Left lobe of liver (tissue), 2 donors: Measurements from ENCODE around the gene ADCY1. TPM values are rescaled to one million over a fixed set of nuclear protein-coding genes. Genes with fewer than 3 reads are reported as not detected.

Experiments
- ATAC-seq: fragments of 200-7000 bp; cut with Tn5 transposase; one replicate; pipeline ENCODE4 v1.9.1; 2020; ENCODE audit warnings: mild to moderate bottlenecking, moderate library complexity
- DNase-seq: peaks from one replicate; pipeline ENCODE4 v3.0.0-alpha.2; 2020; ENCODE audit warnings: low spot score
- total RNA-seq: library from RNA; stranded (reverse); gene quantifications from one replicate; pipeline ENCODE4 v1.2.1, GENCODE V29; 2021
- donor health status: DM: no; HTN: no; CAD: no; lungs with moderate emphysema.
- donor health status: DM: no; HTN: yes; CAD: no.

ADCY1 gene
- total RNA-seq, 1 donor from 2014 or later, result 12.8 TPM

DNA sequence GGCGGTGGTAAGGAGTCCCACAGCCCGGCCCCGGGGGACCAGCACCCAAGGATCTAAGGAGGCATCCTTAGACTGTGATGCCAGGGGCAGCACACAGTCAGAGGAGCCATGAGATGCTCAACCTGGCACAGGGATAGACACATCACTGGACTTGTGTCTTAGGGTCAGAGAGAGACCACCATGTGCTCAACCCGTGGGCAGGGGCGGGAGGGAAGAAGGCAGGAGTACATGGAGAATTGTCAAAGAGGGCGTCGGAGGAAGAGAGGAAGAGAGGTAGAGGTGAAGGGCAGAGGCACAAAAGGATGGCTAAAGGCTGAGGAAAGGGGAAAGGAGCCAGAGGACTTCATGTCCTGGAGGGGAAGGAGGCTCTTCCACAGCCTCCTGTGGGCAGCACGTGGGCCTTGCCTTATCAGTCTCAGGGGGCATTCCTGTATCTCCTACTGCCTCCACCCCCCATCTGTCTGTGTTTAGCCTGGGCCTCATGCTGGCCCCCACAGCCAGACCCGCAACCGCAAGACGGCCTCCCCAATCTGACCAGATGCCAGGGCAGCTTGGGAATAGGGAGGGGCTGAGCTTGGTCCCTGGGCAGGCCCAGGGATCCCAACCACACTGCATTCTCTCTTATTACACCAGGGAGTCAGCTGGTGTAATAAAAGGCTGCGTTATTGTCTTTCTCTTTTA is 2.2 kb downstream of the ADCY1 start:
- ATAC-seq (no peak), DNase-seq (no peak)

GRCh38 chr7:45578022-45578421 is 3.9 kb downstream of the ADCY1 start:
- DNase-seq, result no peak
- ATAC-seq, result no peak

- no peak for DNase-seq
- ATAC-seq, result no peak
These were observed 4.3 kb downstream of the ADCY1 start for GRCh38 chr7:45578467-45578866.

DNA sequence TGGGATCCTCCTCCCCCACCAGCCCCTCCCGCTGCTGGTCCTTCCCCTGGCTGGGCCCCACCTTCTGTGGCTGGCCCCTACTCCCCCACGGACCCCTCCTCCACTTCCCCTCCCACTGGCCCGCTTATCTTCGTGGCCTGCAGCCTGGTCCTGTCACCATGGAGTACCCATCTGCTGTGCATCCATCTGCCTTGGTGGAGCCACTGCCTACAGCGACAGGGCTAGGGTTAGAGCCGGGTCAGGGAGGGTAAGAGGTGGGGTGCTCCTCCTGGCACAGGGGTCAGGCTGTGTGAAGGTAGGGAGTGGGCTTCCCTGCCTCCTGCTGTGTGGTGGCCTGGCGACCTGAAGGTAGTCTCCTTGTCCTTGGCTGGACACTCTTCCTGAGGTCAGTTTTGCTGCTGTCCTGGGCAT is 5.2 kb downstream of the ADCY1 start:
- no peak for ATAC-seq
- no peak for DNase-seq

- ATAC-seq (no peak), DNase-seq (no peak)
These were observed 6.1 kb downstream of the ADCY1 start for GRCh38 chr7:45580053-45580872.

- ATAC-seq, result no peak
- DNase-seq, result no peak
These were observed 7.2 kb downstream of the ADCY1 start for GRCh38 chr7:45581271-45581780.

DNA sequence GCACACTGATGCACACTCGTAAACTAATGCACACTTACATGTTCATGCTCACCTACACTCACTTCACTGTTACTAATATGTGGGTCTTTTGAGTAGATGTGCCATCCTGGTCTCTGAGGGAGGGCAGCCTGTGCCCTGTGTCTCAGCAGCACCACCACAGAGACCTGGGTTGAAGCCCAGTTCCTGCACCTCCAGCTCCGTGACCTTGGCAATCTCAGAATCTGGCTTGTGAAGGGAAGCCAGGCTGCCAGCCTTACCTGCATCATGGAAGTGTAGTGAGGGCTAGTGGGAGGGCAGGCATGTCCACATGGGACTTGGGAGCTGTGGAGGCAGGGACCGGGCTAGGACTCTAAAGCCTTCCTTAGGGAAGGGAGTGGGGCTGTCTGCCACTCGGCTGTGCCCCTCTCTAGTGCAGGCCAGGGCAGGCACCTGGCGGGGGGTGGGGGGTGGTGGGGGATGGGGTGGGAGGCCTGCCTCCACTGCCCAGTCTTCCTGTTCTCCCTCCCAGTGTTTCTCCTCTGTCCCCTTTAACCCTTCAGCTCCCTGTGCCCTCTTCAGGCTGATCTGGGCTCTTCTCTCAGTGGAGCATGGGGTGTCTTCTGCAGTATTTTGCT is 8.1 kb downstream of the ADCY1 start:
- ATAC-seq (no peak), DNase-seq (no peak)

GRCh38 chr7:45582868-45583277 is 8.7 kb downstream of the ADCY1 start:
- no peak for ATAC-seq
- no peak for DNase-seq

GRCh38 chr7:45583296-45583695 is 9.1 kb downstream of the ADCY1 start:
- ATAC-seq (no peak), DNase-seq (no peak)

GRCh38 chr7:45584261-45585210 is 10.4 kb downstream of the ADCY1 start:
- no peak for DNase-seq

DNA sequence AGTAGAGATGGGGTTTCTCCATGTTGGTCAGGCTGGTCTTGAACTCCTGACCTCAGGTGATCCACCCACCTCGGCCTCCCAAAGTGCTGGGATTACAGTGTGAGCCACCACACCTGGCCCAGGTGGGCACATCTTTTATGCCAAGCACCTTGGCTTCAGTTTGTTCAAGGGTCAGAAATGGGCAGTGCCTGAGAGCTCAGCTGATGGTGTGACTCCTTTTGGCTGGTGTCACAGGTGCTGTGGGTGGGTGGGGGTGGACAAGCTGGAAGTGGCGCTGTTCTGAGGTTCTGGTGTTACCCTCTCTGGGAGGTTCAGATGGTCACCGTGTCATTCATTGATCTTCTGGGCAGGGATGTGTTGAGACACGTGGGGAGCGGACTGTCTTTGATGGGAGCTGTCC is 11.5 kb downstream of the ADCY1 start:
- ATAC-seq, result no peak
- no peak for DNase-seq

More at GRCh38 chr7:45584261-45585210, 10.4 kb downstream of the ADCY1 start:
- ATAC-seq, result no peak

DNA sequence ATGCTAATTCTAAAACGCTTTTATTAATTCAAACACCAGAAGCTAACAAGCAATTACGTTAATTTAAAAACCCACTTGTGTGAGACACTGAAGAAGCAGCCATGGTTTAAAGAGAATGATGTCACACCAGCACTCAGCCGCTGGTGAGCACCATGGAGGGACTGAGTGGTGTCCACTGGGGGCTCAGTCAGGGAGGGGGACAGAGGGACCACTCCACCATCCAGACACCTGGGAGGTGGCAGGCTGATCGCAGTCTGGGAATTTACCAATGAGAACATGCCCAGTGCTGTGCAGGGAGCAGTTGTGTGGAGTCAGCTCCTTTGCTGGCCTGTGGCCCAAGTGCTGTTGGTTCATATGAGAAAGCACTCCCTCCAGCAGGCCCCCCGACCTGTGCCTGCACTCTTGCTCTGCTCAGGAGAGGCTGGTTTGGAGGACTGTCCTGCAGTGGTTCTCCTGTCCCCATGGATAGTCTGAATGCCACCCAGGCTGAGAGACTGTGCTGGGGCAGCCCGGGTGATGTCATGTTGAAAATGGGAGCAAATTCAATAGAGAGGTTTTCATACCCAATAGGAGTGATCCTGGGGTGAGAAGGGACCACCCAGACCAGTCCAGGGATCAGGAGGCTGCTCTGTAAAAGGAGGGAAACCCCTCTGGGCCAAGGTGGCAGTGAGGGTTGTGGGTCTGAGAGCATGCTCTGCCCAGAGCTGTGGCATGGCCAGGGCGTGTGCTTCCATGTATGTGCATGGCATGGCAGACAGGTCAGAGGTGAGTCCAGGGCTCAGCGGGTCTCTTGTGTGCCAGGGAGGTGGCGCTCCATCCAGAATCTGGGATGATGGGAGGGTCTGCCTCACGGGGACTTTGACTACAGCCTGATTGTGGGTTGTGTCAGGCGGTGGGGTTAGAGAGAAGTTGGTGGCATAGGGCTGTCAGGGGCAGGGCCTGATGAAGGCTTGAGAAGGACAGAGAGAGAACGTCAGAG is 12.7 kb downstream of the ADCY1 start:
- ATAC-seq, result no peak

GRCh38 chr7:45588466-45588865 is 14.3 kb downstream of the ADCY1 start:
- ATAC-seq (no peak), DNase-seq (no peak)

More for the DNA sequence above, 12.7 kb downstream of the ADCY1 start:
- DNase-seq, result no peak

- DNase-seq (no peak), ATAC-seq (no peak)
These were observed 14.9 kb downstream of the ADCY1 start for GRCh38 chr7:45589061-45589460.

DNA sequence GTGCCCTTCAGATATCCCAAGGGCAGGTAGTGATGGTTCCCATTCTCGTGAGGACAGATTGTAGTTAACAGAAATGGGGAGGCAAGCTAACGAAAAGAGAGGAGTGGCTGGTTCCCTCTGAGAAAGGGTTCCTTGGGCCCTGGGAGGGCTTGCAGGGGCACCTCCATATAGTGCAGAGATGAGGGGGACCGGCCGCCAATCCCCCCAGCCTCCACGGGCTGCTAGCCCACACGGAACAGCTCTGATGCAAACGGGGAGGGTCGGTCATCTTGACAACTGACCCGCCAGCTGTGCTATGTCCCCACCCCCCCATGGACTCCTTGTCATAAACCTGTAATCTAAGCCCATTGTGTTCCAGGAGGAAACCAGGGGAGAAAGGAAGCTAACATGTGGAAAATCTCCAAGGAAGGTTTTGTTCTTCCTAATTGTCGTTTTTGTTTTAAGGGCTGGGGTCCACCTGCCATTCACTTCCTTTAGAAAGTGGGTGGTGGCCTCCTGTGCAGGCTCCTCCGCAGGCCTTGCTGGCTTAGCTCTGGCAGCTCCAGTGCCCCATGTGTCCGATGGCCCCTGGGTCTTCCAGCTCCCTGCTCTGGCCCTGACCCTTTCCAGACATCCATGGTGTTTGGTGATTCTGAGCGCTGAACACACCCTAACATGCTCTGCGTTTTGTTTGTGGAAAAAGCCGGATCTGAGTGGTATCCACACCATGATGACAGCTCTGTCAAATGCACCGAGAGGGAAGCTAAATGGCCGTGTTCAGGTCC is 15.9 kb downstream of the ADCY1 start:
- DNase-seq (no peak), ATAC-seq (no peak)

GRCh38 chr7:45590679-45591057 is 16.5 kb downstream of the ADCY1 start:
- ATAC-seq, result no peak

DNA sequence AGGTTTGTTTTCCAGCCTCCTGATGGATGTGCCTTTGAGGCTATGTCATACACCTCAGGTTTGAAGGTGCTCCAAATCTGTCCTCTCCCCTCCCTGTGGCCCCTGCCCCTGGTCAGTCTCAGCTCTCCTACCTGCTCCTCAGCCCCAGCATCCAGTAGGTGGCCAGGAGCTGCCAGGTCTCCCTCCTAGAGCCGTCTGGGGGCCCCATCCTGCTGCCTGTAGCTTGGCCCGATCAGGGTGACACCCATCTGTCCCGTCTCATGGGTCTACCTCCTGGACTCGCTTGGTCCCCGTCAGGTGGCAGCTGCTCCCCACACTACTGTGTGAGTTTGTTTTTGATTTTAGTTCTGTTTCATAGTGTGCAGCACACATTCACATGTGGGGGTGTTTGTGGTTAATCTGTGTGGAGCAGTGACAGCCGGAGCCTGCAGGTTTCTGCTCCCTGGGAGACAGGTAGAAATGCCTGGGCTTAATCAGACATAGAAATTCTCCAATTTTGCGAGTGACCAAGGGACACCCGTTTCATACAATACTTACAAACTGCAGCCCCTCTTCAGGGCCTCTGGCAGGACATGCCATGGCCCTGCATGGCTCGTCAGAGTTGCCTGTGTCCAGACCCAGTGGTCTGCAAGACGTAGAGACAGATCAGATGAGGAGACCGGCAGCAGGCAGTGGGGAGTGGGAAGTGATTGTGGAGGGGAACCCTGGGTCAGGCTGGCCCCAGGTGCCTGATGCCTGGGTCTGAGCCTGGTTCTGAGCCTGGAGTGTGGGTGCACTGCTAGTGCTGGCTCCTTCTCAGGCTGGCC is 17.1 kb downstream of the ADCY1 start:
- peak; percentile 26 for DNase-seq
- no peak for ATAC-seq

More at GRCh38 chr7:45590679-45591057, 16.5 kb downstream of the ADCY1 start:
- DNase-seq, result no peak
